ENCODE measurements around the gene ENOX1.

The ENOX1 gene

DNA sequence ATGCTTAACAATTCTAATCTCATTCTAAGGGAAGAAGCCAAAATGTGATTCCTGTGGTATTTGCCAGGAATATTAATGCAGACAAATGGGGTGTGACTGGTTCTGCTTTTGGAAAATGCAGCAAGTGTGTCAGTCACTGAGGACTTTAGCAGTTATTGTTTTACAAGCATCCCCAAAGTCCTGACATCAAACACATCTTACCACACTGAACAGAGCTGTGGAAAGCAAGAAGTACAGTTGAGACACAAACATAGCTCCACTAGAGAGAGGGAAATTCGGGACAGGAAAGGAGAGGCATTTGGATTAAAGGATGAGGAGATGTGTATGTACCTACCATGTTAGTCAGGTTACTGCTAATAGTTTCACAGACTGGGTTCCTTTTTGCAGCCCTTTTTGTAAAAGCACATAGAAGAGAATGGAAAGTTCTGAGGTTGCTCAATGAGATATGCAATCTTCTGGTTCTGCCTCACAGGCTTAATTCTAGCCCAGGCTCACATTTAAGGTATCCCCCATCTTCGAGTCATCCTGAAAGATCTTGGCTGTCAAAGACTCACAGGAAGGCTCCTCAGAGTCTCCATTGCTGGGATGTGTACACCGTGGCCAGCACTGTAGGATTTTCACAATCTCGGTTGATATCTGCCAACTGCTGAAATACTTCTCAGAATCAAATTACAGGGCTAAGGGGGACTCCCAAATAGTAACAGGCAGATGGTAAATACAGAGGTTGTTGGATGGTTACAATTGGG is 446.8 kb downstream of the ENOX1 start:
- Mint-ChIP-seq H3K9me3 (no peaks in the 10 kb centered on the region), H3K4me3 (no peak overlapping the region), H3K4me1 (peaks cover 5% of the 10 kb centered on the region), H3K27ac (no peak overlapping the region), H3K36me3 (ENCODE audit: low read depth) (no peaks in the 10 kb centered on the region), H3K27me3 (ENCODE audit: low read depth) (no peaks in the 10 kb centered on the region)
- TF ChIP-seq, protein P1, sequence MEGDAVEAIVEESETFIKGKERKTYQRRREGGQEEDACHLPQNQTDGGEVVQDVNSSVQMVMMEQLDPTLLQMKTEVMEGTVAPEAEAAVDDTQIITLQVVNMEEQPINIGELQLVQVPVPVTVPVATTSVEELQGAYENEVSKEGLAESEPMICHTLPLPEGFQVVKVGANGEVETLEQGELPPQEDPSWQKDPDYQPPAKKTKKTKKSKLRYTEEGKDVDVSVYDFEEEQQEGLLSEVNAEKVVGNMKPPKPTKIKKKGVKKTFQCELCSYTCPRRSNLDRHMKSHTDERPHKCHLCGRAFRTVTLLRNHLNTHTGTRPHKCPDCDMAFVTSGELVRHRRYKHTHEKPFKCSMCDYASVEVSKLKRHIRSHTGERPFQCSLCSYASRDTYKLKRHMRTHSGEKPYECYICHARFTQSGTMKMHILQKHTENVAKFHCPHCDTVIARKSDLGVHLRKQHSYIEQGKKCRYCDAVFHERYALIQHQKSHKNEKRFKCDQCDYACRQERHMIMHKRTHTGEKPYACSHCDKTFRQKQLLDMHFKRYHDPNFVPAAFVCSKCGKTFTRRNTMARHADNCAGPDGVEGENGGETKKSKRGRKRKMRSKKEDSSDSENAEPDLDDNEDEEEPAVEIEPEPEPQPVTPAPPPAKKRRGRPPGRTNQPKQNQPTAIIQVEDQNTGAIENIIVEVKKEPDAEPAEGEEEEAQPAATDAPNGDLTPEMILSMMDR (IDR thresholded peaks at IDR 0.05; ENCODE audit: unreplicated experiment in 3 of 3) = no peak

- Mint-ChIP-seq H3K4me1 (peaks cover 5% of the 10 kb centered on the region), H3K4me3 (no peak overlapping the region), H3K9me3 (no peaks in the 10 kb centered on the region), H3K27me3 (ENCODE audit: low read depth) (no peaks in the 10 kb centered on the region), H3K27ac (no peak overlapping the region), H3K36me3 (ENCODE audit: low read depth) (no peaks in the 10 kb centered on the region)
- TF ChIP-seq, protein P1 (IDR thresholded peaks at IDR 0.05; ENCODE audit: unreplicated experiment in 3 of 3) = no peak
Observed at GRCh38 chr13:43339145-43339804, 447.5 kb downstream of the ENOX1 start.

- TF ChIP-seq, protein P1 (IDR thresholded peaks at IDR 0.05; ENCODE audit: unreplicated experiment in 3 of 3) = no peak
- H3K4me1 Mint-ChIP-seq = peaks cover 14% of the 10 kb centered on the region
- H3K9me3 Mint-ChIP-seq = no peaks in the 10 kb centered on the region
Observed at GRCh38 chr13:43335764-43336163, 451.0 kb downstream of the ENOX1 start.

GRCh38 chr13:43333176-43333575 is 453.6 kb downstream of the ENOX1 start:
- H3K9me3 Mint-ChIP-seq = no peaks in the 10 kb centered on the region
- H3K36me3 Mint-ChIP-seq (ENCODE audit: low read depth) = no peaks in the 10 kb centered on the region
- H3K4me3 Mint-ChIP-seq = no peak overlapping the region
- TF ChIP-seq, protein P1 (IDR thresholded peaks at IDR 0.05; ENCODE audit: unreplicated experiment in 3 of 3) = no peak
- H3K4me1 Mint-ChIP-seq = peaks cover 14% of the 10 kb centered on the region
- no peaks in the 10 kb centered on the region for H3K27me3 Mint-ChIP-seq (ENCODE audit: low read depth)
- no peak overlapping the region for H3K27ac Mint-ChIP-seq

More at GRCh38 chr13:43335764-43336163, 451.0 kb downstream of the ENOX1 start:
- no peak overlapping the region for H3K4me3 Mint-ChIP-seq
- no peaks in the 10 kb centered on the region for H3K27me3 Mint-ChIP-seq (ENCODE audit: low read depth)
- H3K27ac Mint-ChIP-seq = no peak overlapping the region
- H3K36me3 Mint-ChIP-seq (ENCODE audit: low read depth) = no peaks in the 10 kb centered on the region

DNA sequence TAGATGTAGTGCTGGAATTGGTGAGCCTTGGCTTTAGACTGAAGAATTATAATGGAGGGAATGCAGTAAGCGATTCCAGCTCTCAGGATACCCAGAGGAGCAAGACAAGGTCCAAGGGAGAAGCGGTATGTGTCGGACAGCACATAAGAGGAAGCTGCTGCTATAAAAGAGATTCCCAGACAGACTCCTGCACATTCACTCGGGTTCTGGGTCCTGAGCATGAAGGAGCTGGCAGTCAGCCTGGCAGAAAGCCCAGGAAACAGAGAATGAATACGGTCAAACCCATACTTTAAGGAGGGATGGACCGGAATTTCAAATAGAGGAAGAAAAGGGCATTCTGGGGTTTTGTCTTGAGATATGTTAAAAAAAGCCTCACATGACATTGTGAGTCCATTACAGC is 455.1 kb downstream of the ENOX1 start:
- no peaks in the 10 kb centered on the region for H3K9me3 Mint-ChIP-seq
- no peak overlapping the region for H3K4me3 Mint-ChIP-seq
- H3K36me3 Mint-ChIP-seq (ENCODE audit: low read depth) = no peaks in the 10 kb centered on the region
- no peaks in the 10 kb centered on the region for H3K27me3 Mint-ChIP-seq (ENCODE audit: low read depth)
- peaks cover 14% of the 10 kb centered on the region for H3K4me1 Mint-ChIP-seq
- TF ChIP-seq, protein P1 (IDR thresholded peaks at IDR 0.05; ENCODE audit: unreplicated experiment in 3 of 3) = no peak
- peak overlapping the region in 2 of 3 experiments; percentile 28 to 58 for H3K27ac Mint-ChIP-seq
